Caco-2 (cell line): ENCODE data around the gene ERLEC1. TPM values are rescaled to one million over a fixed set of nuclear protein-coding genes. Genes with fewer than 3 reads are reported as not detected.
A peak's percentile ranks its signal among the peaks of the same experiment; 100 is the strongest.

ENCODE experiments used
- BruUV-seq: library from RNA; stranded (reverse); fragments of 400-500 nt; replicated peaks from 2 replicates; lab custom pipeline; 2021; lab: Mats Ljungman, UMichigan
- CTCF ChIA-PET: fragments of 300-600 bp; sonication (Branson Sonifier 250); formaldehyde crosslinking; loops from one replicate; lab custom pipeline; 2022; ENCODE audit warnings: antibody characterized with exemption; lab: Charles Lee
- POLR2A ChIA-PET: fragments of 300-600 bp; sonication (Branson Sonifier 250); formaldehyde crosslinking; loops from one replicate; lab custom pipeline; 2022; ENCODE audit warnings: antibody characterized with exemption; lab: Charles Lee
- DNase-seq, 2 experiments: peaks; one replicate each; pipeline versions ENCODE4 v3.0.0 to v3.0.0-alpha.2; 2020 to 2022
- H3K27me3 ChIP-seq: replicated peaks from 2 replicates; pipeline ENCODE4 v1.6.0; 2011; ENCODE audit warnings: low read length; ENCODE audit not compliant: control insufficient read depth, insufficient read depth
- H3K36me3 ChIP-seq: 2 replicates; pipeline ENCODE4 v1.5.1; 2011; ENCODE audit warnings: low read length; ENCODE audit not compliant: control insufficient read depth, insufficient read depth
- H3K4me1 ChIP-seq: fragments of 250-450 bp; sonication (Bioruptor Pico); 2 replicates; pipeline ENCODE4 v1.5.1; 2020; ENCODE audit warnings: mild to moderate bottlenecking
- H3K4me3 ChIP-seq: 2 replicates; pipeline ENCODE4 v1.5.1; 2011; ENCODE audit warnings: low read depth, mild to moderate bottlenecking, control low read depth, low read length
- H3K9me3 ChIP-seq: fragments of 250-450 bp; sonication (Bioruptor Pico); 2 replicates; pipeline ENCODE4 v1.5.1; 2020; ENCODE audit warnings: mild to moderate bottlenecking, moderate library complexity
- H3K27ac Mint-ChIP-seq: one replicate; pipeline ENCODE4 v1.8.0; 2022; ENCODE audit warnings: mixed read lengths; ENCODE audit not compliant: unreplicated experiment
- H3K27me3 Mint-ChIP-seq: one replicate; pipeline ENCODE4 v1.8.0; 2022; ENCODE audit warnings: mixed read lengths; ENCODE audit not compliant: insufficient read depth, unreplicated experiment
- H3K36me3 Mint-ChIP-seq: one replicate; pipeline ENCODE4 v1.8.0; 2022; ENCODE audit warnings: mild to moderate bottlenecking, mixed read lengths; ENCODE audit not compliant: insufficient read depth, unreplicated experiment
- H3K4me1 Mint-ChIP-seq: one replicate; pipeline ENCODE4 v1.8.0; 2022; ENCODE audit warnings: low read depth, mixed read lengths; ENCODE audit not compliant: unreplicated experiment
- H3K4me3 Mint-ChIP-seq: one replicate; pipeline ENCODE4 v1.8.0; 2022; ENCODE audit warnings: mild to moderate bottlenecking, moderate library complexity, mixed read lengths; ENCODE audit not compliant: unreplicated experiment
- H3K9me3 Mint-ChIP-seq: one replicate; pipeline ENCODE4 v1.8.0; 2022; ENCODE audit warnings: mixed read lengths; ENCODE audit not compliant: unreplicated experiment
- intact Hi-C: fragments of 100-400 bp; cut with micrococcal nuclease; formaldehyde crosslinking; loops from one replicate; pipeline ENCODE4 v1.10.0; 2022; ENCODE audit not compliant: unreplicated experiment
- total RNA-seq: library from RNA; stranded (reverse); gene quantifications from 2 replicates; pipeline ENCODE4 v1.2.3, GENCODE V29; 2022
- TF ChIP-seq, protein P1 (sequence below), 2 experiments: fragments of 200-600 bp in 1 of 2; IDR thresholded peaks; 1 replicate in 1 of 2; 2 replicates in 1 of 2; pipeline versions ENCODE4 v1.5.1 to v1.8.0; 2011 to 2022; ENCODE audit warnings: antibody characterized with exemption in 1 of 2, control low read depth in 1 of 2, inconsistent platforms in 1 of 2, low read depth in 1 of 2, low read length in 1 of 2, mild to moderate bottlenecking in 1 of 2, moderate library complexity in 1 of 2; ENCODE audit not compliant: insufficient read depth in 1 of 2, severe bottlenecking in 1 of 2, unreplicated experiment in 1 of 2

Gene ERLEC1
- total RNA-seq, 1 experiment from 2014 or later, result 40.4 TPM

DNA sequence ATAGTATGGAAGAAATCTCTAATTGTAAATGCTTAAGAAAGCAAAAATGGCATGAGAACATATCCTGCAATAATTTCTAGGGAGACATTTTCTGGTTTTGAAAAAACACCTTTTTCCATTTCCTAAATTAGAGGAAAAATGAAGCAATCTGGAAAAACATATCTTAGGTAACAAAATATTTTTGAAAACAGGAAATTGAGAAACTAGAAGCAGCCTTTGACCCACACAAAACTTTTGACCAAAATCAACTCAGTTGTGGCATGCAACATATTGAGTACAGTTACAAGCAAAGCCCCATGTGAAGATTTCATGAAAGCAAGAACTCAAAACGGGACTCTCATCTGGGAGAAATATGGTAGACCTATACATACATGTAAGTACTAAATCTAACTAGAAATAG, 47.8 kb upstream of the ERLEC1 start:
- Histone ChIP-seq H3K27me3 (no peaks in the 10 kb centered on the region), H3K36me3 (no peaks in the 10 kb centered on the region), H3K4me3 (no peak overlapping the region), H3K9me3 (no peaks in the 10 kb centered on the region), H3K4me1 (no peaks in the 10 kb centered on the region)
- ChIA-PET POLR2A (no interaction called here), CTCF (interaction anchor here (0.6 kb wide), 1 partner anchor 266 kb away, joined by 3 read pairs; no protein-coding TSS in a partner anchor)
- Mint-ChIP-seq H3K4me1 (no peaks in the 10 kb centered on the region), H3K27me3 (no peaks in the 10 kb centered on the region), H3K9me3 (peaks cover 7% of the 10 kb centered on the region), H3K27ac (no peak overlapping the region), H3K36me3 (no peaks in the 10 kb centered on the region), H3K4me3 (no peak overlapping the region)
- intact Hi-C loops, result no loop called here
- no peak for DNase-seq
- TF ChIP-seq, protein P1, sequence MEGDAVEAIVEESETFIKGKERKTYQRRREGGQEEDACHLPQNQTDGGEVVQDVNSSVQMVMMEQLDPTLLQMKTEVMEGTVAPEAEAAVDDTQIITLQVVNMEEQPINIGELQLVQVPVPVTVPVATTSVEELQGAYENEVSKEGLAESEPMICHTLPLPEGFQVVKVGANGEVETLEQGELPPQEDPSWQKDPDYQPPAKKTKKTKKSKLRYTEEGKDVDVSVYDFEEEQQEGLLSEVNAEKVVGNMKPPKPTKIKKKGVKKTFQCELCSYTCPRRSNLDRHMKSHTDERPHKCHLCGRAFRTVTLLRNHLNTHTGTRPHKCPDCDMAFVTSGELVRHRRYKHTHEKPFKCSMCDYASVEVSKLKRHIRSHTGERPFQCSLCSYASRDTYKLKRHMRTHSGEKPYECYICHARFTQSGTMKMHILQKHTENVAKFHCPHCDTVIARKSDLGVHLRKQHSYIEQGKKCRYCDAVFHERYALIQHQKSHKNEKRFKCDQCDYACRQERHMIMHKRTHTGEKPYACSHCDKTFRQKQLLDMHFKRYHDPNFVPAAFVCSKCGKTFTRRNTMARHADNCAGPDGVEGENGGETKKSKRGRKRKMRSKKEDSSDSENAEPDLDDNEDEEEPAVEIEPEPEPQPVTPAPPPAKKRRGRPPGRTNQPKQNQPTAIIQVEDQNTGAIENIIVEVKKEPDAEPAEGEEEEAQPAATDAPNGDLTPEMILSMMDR (IDR thresholded peaks at IDR 0.05; ENCODE audit: insufficient read depth in 1 of 2, low read depth in 1 of 2, low read length in 1 of 2, severe bottlenecking in 1 of 2, unreplicated experiment in 1 of 2), result no peak
- BruUV-seq, result no TSS peak

DNA sequence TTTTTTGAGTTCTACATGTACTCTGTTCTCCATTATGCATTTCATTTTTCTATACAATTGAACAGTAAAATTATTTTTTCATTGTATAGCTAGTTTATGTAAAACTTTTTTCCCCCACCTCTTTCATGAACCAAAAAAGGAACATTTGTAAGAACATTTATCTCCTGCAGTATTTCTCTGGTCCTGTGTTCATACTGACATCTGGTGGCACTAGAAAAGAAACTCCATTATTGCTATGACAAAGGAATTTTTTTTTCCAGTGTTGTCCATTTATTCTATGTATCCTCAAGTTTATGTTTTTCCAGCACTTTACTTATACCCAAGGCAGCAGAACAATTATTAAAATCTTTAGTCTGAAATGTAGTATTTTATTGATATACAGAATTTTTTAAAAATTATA, 46.7 kb upstream of the ERLEC1 start:
- H3K4me1 Mint-ChIP-seq, result no peaks in the 10 kb centered on the region
- CTCF ChIA-PET, result no interaction called here
- no peak overlapping the region for H3K4me3 Mint-ChIP-seq
- no TSS peak for BruUV-seq
- H3K4me3 ChIP-seq, result no peak overlapping the region
- no peaks in the 10 kb centered on the region for H3K27me3 Mint-ChIP-seq
- no peaks in the 10 kb centered on the region for H3K36me3 Mint-ChIP-seq
- peak in 1 of 2 experiments; percentile 7 for DNase-seq
- TF ChIP-seq, protein P1 (IDR thresholded peaks at IDR 0.05; ENCODE audit: insufficient read depth in 1 of 2, low read depth in 1 of 2, low read length in 1 of 2, severe bottlenecking in 1 of 2, unreplicated experiment in 1 of 2), result peak; percentile 23 to 58
- intact Hi-C loops, result loop anchor here (1.0 kb wide), 1 partner anchor 317 kb away; no protein-coding TSS in a partner anchor
- no peaks in the 10 kb centered on the region for H3K9me3 Mint-ChIP-seq
- no peaks in the 10 kb centered on the region for H3K4me1 ChIP-seq
- POLR2A ChIA-PET, result no interaction called here
- H3K27ac Mint-ChIP-seq, result no peak overlapping the region
- H3K9me3 ChIP-seq, result no peaks in the 10 kb centered on the region
- no peaks in the 10 kb centered on the region for H3K36me3 ChIP-seq
- no peaks in the 10 kb centered on the region for H3K27me3 ChIP-seq

DNA sequence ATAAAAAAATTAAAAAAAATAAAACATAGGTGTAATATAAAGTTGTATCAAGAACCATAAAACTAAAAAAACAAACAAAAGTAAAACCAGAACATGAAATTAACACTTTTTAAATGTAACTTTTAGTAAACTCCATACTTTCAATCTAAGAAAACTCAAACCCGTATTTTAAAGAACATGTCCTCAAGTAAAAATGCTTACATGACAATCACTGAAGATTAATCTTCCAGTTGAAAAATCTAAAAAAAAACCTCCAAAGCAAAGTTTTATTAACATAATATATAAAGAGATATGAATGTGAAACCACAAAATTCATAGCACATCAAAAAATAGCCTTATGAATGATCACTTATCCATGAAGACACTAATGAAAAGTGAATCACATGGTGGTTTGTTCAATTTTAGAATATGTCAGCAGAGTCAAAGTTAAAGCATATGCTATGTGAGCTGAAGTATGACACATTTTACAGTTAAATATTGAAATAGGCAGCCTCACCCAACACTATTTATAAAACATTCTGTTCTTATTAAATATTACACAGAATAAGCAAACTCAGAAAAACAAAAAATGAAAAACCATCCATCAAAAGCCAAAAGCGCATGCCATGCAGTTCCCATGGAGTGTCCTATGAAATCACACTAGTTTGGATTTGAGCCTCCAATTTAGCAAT, 42.3 kb upstream of the ERLEC1 start:
- no peak overlapping the region for H3K27ac Mint-ChIP-seq
- TF ChIP-seq, protein P1 (IDR thresholded peaks at IDR 0.05; ENCODE audit: insufficient read depth in 1 of 2, low read depth in 1 of 2, low read length in 1 of 2, severe bottlenecking in 1 of 2, unreplicated experiment in 1 of 2), result no peak
- Histone ChIP-seq H3K4me3 (no peak overlapping the region), H3K27me3 (no peaks in the 10 kb centered on the region), H3K36me3 (no peaks in the 10 kb centered on the region), H3K9me3 (no peaks in the 10 kb centered on the region), H3K4me1 (no peaks in the 10 kb centered on the region)
- peaks cover 5% of the 10 kb centered on the region for H3K36me3 Mint-ChIP-seq
- CTCF ChIA-PET, result no interaction called here
- H3K4me3 Mint-ChIP-seq, result no peak overlapping the region
- DNase-seq, result no peak
- H3K9me3 Mint-ChIP-seq, result no peaks in the 10 kb centered on the region
- intact Hi-C loops, result no loop called here
- no peaks in the 10 kb centered on the region for H3K4me1 Mint-ChIP-seq
- POLR2A ChIA-PET, result no interaction called here
- H3K27me3 Mint-ChIP-seq, result no peaks in the 10 kb centered on the region
- no TSS peak for BruUV-seq
